ENCODE results near the gene LRRC4C. TPM values are rescaled to one million over a fixed set of nuclear protein-coding genes. Genes with fewer than 3 reads are reported as not detected.

Gene LRRC4C
- polyA plus RNA-seq, 1 experiment: not detected

GRCh38 chr11:40514124-40514523 is 945.3 kb downstream of the LRRC4C start:
- Histone ChIP-seq H3K27me3 (ENCODE audit: control insufficient read depth, insufficient read depth, low read length) (no peaks in the 10 kb centered on the region), H3K36me3 (ENCODE audit: control insufficient read depth, insufficient read depth, low read length) (no peaks in the 10 kb centered on the region), H3K4me3 (ENCODE audit: low read depth, low read length) (no peak overlapping the region)
- no peak for TF ChIP-seq CTCF (IDR thresholded peaks at IDR 0.05; ENCODE audit: insufficient read depth, low read depth, low read length)
- ChIA-PET CTCF (no interaction called here), POLR2A (no interaction called here)
- DNase-seq (ENCODE audit: low read depth): no peak

- DNase-seq (ENCODE audit: low read depth): no peak
- H3K36me3 ChIP-seq (ENCODE audit: control insufficient read depth, insufficient read depth, low read length): no peaks in the 10 kb centered on the region
- ChIA-PET CTCF (no interaction called here), POLR2A (no interaction called here)
- TF ChIP-seq CTCF (IDR thresholded peaks at IDR 0.05; ENCODE audit: insufficient read depth, low read depth, low read length): no peak
- no peaks in the 10 kb centered on the region for H3K27me3 ChIP-seq (ENCODE audit: control insufficient read depth, insufficient read depth, low read length)
- H3K4me3 ChIP-seq (ENCODE audit: low read depth, low read length): no peak overlapping the region
Observed at GRCh38 chr11:40513281-40513680, 946.2 kb downstream of the LRRC4C start.

GRCh38 chr11:40508303-40508702 is 951.1 kb downstream of the LRRC4C start:
- POLR2A ChIA-PET: no interaction called here

GRCh38 chr11:40506226-40506625 is 953.2 kb downstream of the LRRC4C start:
- TF ChIP-seq CTCF (IDR thresholded peaks at IDR 0.05; ENCODE audit: insufficient read depth, low read depth, low read length): no peak
- no peak for DNase-seq (ENCODE audit: low read depth)
- ChIA-PET POLR2A (no interaction called here), CTCF (interaction anchor here (0.6 kb wide), 1 partner anchor 182 kb away, joined by 5 read pairs; no protein-coding TSS in a partner anchor)
- Histone ChIP-seq H3K4me3 (ENCODE audit: low read depth, low read length) (no peak overlapping the region), H3K36me3 (ENCODE audit: control insufficient read depth, insufficient read depth, low read length) (no peaks in the 10 kb centered on the region), H3K27me3 (ENCODE audit: control insufficient read depth, insufficient read depth, low read length) (no peaks in the 10 kb centered on the region)

More at GRCh38 chr11:40508303-40508702, 951.1 kb downstream of the LRRC4C start:
- Histone ChIP-seq H3K4me3 (ENCODE audit: low read depth, low read length) (no peak overlapping the region), H3K27me3 (ENCODE audit: control insufficient read depth, insufficient read depth, low read length) (no peaks in the 10 kb centered on the region), H3K36me3 (ENCODE audit: control insufficient read depth, insufficient read depth, low read length) (no peaks in the 10 kb centered on the region)
- CTCF ChIA-PET: no interaction called here
- no peak for DNase-seq (ENCODE audit: low read depth)
- TF ChIP-seq CTCF (IDR thresholded peaks at IDR 0.05; ENCODE audit: insufficient read depth, low read depth, low read length): no peak

- Histone ChIP-seq H3K27me3 (ENCODE audit: control insufficient read depth, insufficient read depth, low read length) (no peaks in the 10 kb centered on the region), H3K4me3 (ENCODE audit: low read depth, low read length) (no peak overlapping the region), H3K36me3 (ENCODE audit: control insufficient read depth, insufficient read depth, low read length) (no peaks in the 10 kb centered on the region)
- DNase-seq (ENCODE audit: low read depth): no peak
- TF ChIP-seq CTCF (IDR thresholded peaks at IDR 0.05; ENCODE audit: insufficient read depth, low read depth, low read length): no peak
- POLR2A ChIA-PET: no interaction called here
- CTCF ChIA-PET: no interaction called here
Observed at GRCh38 chr11:40491341-40491740, 968.1 kb downstream of the LRRC4C start.

All from BJ (cell line).